Body of pancreas (tissue), 4 donors: ENCODE data around the gene NR4A3. TPM values are rescaled to one million over a fixed set of nuclear protein-coding genes. Genes with fewer than 3 reads are reported as not detected.

Experiments used
- ATAC-seq: fragments of 150-250 bp; one replicate; pipeline ENCODE4 v1.9.1; 2016
- DNase-seq, 4 donors: peaks; one replicate each; pipeline ENCODE4 v3.0.0-alpha.2; 2019
- H3K27ac ChIP-seq, 4 donors: fragments of 200-600 bp; sonication (generic); 1 replicate in 3 of 4; 2 replicates in 1 of 4; pipeline versions ENCODE4 v1.5.1 to v1.6.1; 2016 to 2019; ENCODE audit warnings: mild to moderate bottlenecking in 1 of 4, mixed read lengths in 1 of 4, moderate library complexity in 1 of 4
- H3K27me3 ChIP-seq, 2 donors: fragments of 200-600 bp; sonication (generic); one replicate each; pipeline ENCODE4 v1.6.0; 2016; ENCODE audit warnings: mild to moderate bottlenecking in 1 of 2
- H3K36me3 ChIP-seq, 2 donors: fragments of 200-600 bp; sonication (generic); replicated peaks in 1 of 2; 2 replicates each; pipeline ENCODE4 v1.5.1; 2016; ENCODE audit warnings: low read depth in 2 of 2; ENCODE audit not compliant: insufficient read depth in 1 of 2
- H3K4me1 ChIP-seq: fragments of 200-600 bp; sonication (generic); one replicate; pipeline ENCODE4 v1.6.0; 2016
- H3K4me3 ChIP-seq, 2 donors: fragments of 200-600 bp; sonication (generic); 1 replicate in 1 of 2; 2 replicates in 1 of 2; pipeline ENCODE4 v1.5.1; 2016 to 2019
- H3K9me3 ChIP-seq, 3 donors: fragments of 200-600 bp; sonication (generic); 1 replicate in 2 of 3; 2 replicates in 1 of 3; pipeline ENCODE4 v1.5.1; 2016
- POLR2A ChIP-seq, 3 donors: fragments of 450-650 bp; IDR thresholded peaks; one replicate each; pipeline ENCODE4 v1.6.1; 2016; ENCODE audit warnings: antibody characterized with exemption in 3 of 3, mild to moderate bottlenecking in 2 of 3
- WGBS, 2 donors: methylation state at CpG; one replicate each; pipeline ENCODE4 v1.1.5; 2017; 5-methylcytosine and 5-hydroxymethylcytosine counted together
- intact Hi-C: fragments of 100-400 bp; cut with DNase I; formaldehyde crosslinking; loops from one replicate; pipeline ENCODE4 v1.15.1; 2023
- total RNA-seq, 2 donors: library from RNA; depleted of rRNA; stranded (reverse); fragments of >200 nt; gene quantifications; one replicate each; pipeline ENCODE4 v1.1.0, GENCODE V29; 2016
- TF ChIP-seq, protein P1 (sequence below), 7 experiments: fragments of 450-650 bp in 4 of 7; fragments of 200-600 bp in 3 of 7; sonication (generic) in 3 of 7; IDR thresholded peaks; one replicate each; pipeline ENCODE4 v1.5.1; 2016 to 2019; ENCODE audit warnings: antibody characterized with exemption in 7 of 7

NR4A3 gene
- total RNA-seq, 2 donors from 2014 or later: 1.0 to 8.9 TPM

DNA sequence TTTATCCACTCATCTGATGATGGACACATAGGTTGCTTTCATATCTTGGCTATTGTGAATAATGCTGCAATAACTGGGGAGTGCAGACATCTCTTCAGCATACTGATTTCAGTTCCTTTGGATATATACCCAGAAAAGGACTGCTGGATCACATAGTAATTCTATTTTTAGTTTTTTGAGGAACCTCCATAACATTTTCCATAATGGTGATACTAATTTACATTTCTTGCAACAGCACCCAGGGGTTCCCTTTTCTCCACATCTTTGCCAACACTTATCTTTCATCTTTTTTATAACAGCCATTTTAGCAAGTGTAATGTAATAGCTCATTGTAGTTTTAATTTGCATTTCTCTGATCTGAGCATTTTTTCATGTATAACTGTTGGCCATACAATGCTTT is 34.1 kb upstream of the NR4A3 start:
- no peak for TF ChIP-seq POLR2A (IDR thresholded peaks at IDR 0.05)
- TF ChIP-seq, protein P1, sequence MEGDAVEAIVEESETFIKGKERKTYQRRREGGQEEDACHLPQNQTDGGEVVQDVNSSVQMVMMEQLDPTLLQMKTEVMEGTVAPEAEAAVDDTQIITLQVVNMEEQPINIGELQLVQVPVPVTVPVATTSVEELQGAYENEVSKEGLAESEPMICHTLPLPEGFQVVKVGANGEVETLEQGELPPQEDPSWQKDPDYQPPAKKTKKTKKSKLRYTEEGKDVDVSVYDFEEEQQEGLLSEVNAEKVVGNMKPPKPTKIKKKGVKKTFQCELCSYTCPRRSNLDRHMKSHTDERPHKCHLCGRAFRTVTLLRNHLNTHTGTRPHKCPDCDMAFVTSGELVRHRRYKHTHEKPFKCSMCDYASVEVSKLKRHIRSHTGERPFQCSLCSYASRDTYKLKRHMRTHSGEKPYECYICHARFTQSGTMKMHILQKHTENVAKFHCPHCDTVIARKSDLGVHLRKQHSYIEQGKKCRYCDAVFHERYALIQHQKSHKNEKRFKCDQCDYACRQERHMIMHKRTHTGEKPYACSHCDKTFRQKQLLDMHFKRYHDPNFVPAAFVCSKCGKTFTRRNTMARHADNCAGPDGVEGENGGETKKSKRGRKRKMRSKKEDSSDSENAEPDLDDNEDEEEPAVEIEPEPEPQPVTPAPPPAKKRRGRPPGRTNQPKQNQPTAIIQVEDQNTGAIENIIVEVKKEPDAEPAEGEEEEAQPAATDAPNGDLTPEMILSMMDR (IDR thresholded peaks at IDR 0.05): no peak
- ATAC-seq (no peak), DNase-seq (no peak)
- no peaks in the 10 kb centered on the region for H3K9me3 ChIP-seq
- no peak overlapping the region for H3K4me3 ChIP-seq
- H3K36me3 ChIP-seq: no peaks in the 10 kb centered on the region
- intact Hi-C loops: no loop called here
- H3K27me3 ChIP-seq: no peaks in the 10 kb centered on the region
- no peaks in the 10 kb centered on the region for H3K4me1 ChIP-seq
- H3K27ac ChIP-seq: no peak overlapping the region

DNA sequence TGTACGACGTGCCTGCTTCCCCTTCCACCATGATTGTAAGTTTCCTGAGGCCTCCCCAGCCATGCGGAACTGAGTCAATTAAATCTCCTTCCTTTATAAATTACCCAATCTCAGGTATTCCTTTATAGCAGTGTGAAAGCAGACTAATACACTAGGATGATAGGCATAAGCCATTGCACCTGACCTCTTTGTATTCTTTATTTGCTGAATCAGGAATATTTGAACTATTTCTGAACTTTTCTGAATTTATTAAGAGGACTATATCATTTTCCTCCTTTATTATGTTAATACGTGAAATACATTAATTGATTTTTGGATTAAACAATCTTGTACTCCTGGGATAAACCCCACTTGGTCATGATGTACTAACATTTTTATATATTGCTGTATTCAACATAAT is 28.2 kb upstream of the NR4A3 start:
- H3K9me3 ChIP-seq: no peaks in the 10 kb centered on the region
- no peak for TF ChIP-seq POLR2A (IDR thresholded peaks at IDR 0.05)
- TF ChIP-seq, protein P1 (IDR thresholded peaks at IDR 0.05): no peak
- WGBS, 2 donors: 96 to 99% methylated on average over 4 of the region's 4 CpGs
- DNase-seq (no peak), ATAC-seq (no peak)
- intact Hi-C loops: no loop called here
- no peaks in the 10 kb centered on the region for H3K4me1 ChIP-seq
- no peak overlapping the region for H3K27ac ChIP-seq
- H3K27me3 ChIP-seq: no peaks in the 10 kb centered on the region
- H3K4me3 ChIP-seq: no peak overlapping the region
- H3K36me3 ChIP-seq: no peaks in the 10 kb centered on the region

DNA sequence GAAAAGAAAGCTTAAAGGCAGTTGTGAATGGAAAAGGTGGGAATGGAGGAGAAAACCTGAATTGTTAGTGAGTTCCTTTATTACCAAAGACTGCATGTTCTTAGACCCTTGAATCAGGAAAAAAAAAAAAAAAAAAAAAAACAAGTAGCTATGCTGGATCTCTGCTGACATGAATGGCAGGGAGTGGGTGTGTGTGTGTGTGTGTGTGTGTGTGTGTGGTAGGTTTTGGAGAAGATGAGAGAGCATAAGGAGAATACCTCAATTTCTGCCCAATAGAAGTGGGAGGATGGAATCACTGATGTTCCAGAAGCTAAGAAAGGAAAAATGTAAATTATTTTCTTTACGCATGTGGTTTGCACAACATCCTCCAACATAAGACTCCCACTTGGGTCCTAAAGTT is 25.5 kb upstream of the NR4A3 start:
- no peak overlapping the region for H3K4me3 ChIP-seq
- no peak for DNase-seq
- ATAC-seq: no peak
- H3K27ac ChIP-seq: no peak overlapping the region
- 88 to 94% methylated on average over 1 of the region's 1 CpG for WGBS, 2 donors
- intact Hi-C loops: no loop called here
- H3K36me3 ChIP-seq: no peaks in the 10 kb centered on the region
- H3K27me3 ChIP-seq: no peaks in the 10 kb centered on the region
- H3K9me3 ChIP-seq: no peaks in the 10 kb centered on the region
- TF ChIP-seq, protein P1 (IDR thresholded peaks at IDR 0.05): no peak
- no peak for TF ChIP-seq POLR2A (IDR thresholded peaks at IDR 0.05)
- no peaks in the 10 kb centered on the region for H3K4me1 ChIP-seq

DNA sequence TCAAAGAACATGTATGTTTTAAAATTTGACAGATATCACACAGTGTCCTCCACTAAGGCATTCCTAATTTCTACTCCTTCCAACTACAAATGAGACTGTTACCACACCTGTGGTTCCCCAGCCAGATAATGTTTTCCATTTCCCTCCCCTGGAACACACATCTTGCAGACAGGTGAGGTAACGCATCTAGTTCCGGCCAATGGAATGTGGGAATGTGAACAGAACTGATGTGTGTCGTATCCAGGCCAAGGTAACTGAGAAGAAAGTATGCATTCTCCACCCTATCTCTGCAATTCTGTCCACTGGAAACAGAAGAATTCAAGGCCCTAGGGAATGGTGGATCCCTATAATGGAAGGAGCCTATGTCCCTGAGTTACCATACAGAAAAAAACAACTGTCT is 19.9 kb upstream of the NR4A3 start:
- Histone ChIP-seq H3K27me3 (no peaks in the 10 kb centered on the region), H3K9me3 (no peaks in the 10 kb centered on the region), H3K27ac (no peak overlapping the region), H3K36me3 (no peaks in the 10 kb centered on the region), H3K4me1 (no peaks in the 10 kb centered on the region), H3K4me3 (no peak overlapping the region)
- no peak for ATAC-seq
- TF ChIP-seq POLR2A (IDR thresholded peaks at IDR 0.05): no peak
- TF ChIP-seq, protein P1 (IDR thresholded peaks at IDR 0.05): no peak
- intact Hi-C loops: no loop called here
- WGBS, 2 donors: 93 to 94% methylated on average over 3 of the region's 3 CpGs
- no peak for DNase-seq

DNA sequence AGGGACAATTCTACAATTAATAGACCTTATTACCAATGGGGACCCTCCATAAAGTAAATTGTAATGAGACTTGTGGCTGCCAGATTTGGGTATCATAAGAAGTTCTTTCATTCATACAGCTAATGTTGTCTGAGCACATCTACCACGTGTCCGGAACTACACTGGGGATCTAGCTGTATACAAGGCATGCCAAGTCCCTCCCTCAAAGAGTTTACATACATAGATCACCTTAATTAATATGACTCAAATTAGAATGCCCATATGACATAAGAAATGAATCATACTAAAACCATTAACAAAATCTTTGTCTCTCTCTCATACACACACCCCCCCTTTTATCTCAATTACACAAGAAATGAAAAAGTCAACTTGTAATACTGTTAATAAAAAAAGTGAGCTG is 18.0 kb upstream of the NR4A3 start:
- DNase-seq: no peak

More for the DNA sequence above, 18.0 kb upstream of the NR4A3 start:
- Histone ChIP-seq H3K27ac (no peak overlapping the region), H3K4me3 (no peak overlapping the region), H3K27me3 (no peaks in the 10 kb centered on the region), H3K9me3 (no peaks in the 10 kb centered on the region), H3K36me3 (no peaks in the 10 kb centered on the region), H3K4me1 (peaks cover 6% of the 10 kb centered on the region)
- TF ChIP-seq, protein P1 (IDR thresholded peaks at IDR 0.05): no peak
- TF ChIP-seq POLR2A (IDR thresholded peaks at IDR 0.05): no peak
- ATAC-seq: no peak
- 94% methylated on average over 2 of the region's 2 CpGs for WGBS, 2 donors
- intact Hi-C loops: no loop called here
